K562 (cell line): ENCODE data around the gene ITPKB. TPM values are rescaled to one million over a fixed set of nuclear protein-coding genes. Genes with fewer than 3 reads are reported as not detected.
"Not testable (repeated sequence)": the region's sequence is repeated elsewhere in the genome, so short reads cannot be mapped to it uniquely, and the experiment has no call there.

Source experiments
- ATAC-seq: fragments of 200-7000 bp; cut with Tn5 transposase; 3 replicates; pipeline ENCODE4 v1.9.1; 2020; ENCODE audit warnings: moderate library complexity
- BruUV-seq: library from RNA; stranded (reverse); fragments of 400-500 nt; replicated peaks from 2 replicates; lab custom pipeline; 2021; lab: Mats Ljungman, UMichigan
- CTCF ChIA-PET: fragments of 300-600 bp; formaldehyde crosslinking; extraction: SDS; loops from one replicate; lab custom pipeline; 2021; ENCODE audit warnings: low intra/inter-chr PET ratio; lab: Yijun Ruan, JAX
- POLR2A ChIA-PET: fragments of 300-600, 350-650 bp; sonication (Branson Sonifier 250); formaldehyde crosslinking; extraction: SDS; loops from one replicate; lab custom pipeline; 2021; ENCODE audit warnings: antibody characterized with exemption, inconsistent platforms; lab: Yijun Ruan, JAX
- DNase-seq, 4 experiments: peaks; one replicate each; pipeline versions ENCODE4 v3.0.0 to v3.0.0-alpha.2; 2011 to 2018; ENCODE audit warnings: low spot score in 3 of 4, mixed read lengths in 3 of 4; ENCODE audit errors: extremely low read depth in 1 of 4
- FAIRE-seq: peaks from 2 replicates; lab custom pipeline; 2011; peaks lifted over from hg19 to GRCh38; lab: Jason Lieb, UNC
- H2AFZ ChIP-seq: 2 replicates; pipeline ENCODE4 v1.6.0; 2011; ENCODE audit warnings: low read depth, low read length, control low read depth, inconsistent platforms
- H3K27ac ChIP-seq: fragments of 200-600 bp; 3 replicates; pipeline ENCODE4 v1.8.0; 2011; ENCODE audit warnings: low read depth, mild to moderate bottlenecking, control low read depth, inconsistent platforms, low read length, moderate library complexity, mixed read lengths; ENCODE audit errors: extremely low read depth
- H3K27me3 ChIP-seq, 2 experiments: fragments of 300-600 bp in 1 of 2; 2 replicates in 1 of 2; 3 replicates in 1 of 2; pipeline versions ENCODE4 v1.6.0 to v1.8.0; 2011; ENCODE audit warnings: inconsistent platforms in 2 of 2, low read length in 2 of 2, mild to moderate bottlenecking in 1 of 2, mixed read lengths in 1 of 2, moderate library complexity in 1 of 2; ENCODE audit not compliant: control insufficient read depth in 2 of 2, insufficient read depth in 2 of 2
- H3K36me3 ChIP-seq: fragments of 300-600 bp; 3 replicates; pipeline ENCODE4 v1.8.0; 2011; ENCODE audit warnings: mild to moderate bottlenecking, low read length, inconsistent platforms; ENCODE audit not compliant: control insufficient read depth, insufficient read depth
- H3K4me1 ChIP-seq, 2 experiments: fragments of 200-600 bp in 1 of 2; replicated peaks in 1 of 2; 2 replicates in 1 of 2; 3 replicates in 1 of 2; pipeline versions ENCODE4 v1.5.1 to v1.8.0; 2011; ENCODE audit warnings: inconsistent platforms in 2 of 2, low read length in 2 of 2, mild to moderate bottlenecking in 1 of 2, mixed read lengths in 1 of 2, moderate library complexity in 1 of 2; ENCODE audit not compliant: control insufficient read depth in 2 of 2, insufficient read depth in 2 of 2
- H3K4me2 ChIP-seq: 2 replicates; pipeline ENCODE4 v1.6.1; 2011; ENCODE audit warnings: low read length, control low read depth, inconsistent platforms, mixed read lengths; ENCODE audit not compliant: insufficient read depth
- H3K4me3 ChIP-seq: fragments of 200-600 bp; sonication (generic), shearing (Covaris generic); 2 replicates; pipeline ENCODE4 v1.5.1; 2016; ENCODE audit warnings: control low read depth, inconsistent platforms
- H3K79me2 ChIP-seq: fragments of 200-600 bp; 3 replicates; pipeline ENCODE4 v1.8.0; 2011; ENCODE audit warnings: low read length, inconsistent platforms; ENCODE audit not compliant: control insufficient read depth, insufficient read depth
- H3K9ac ChIP-seq, 2 experiments: 2 replicates each; pipeline versions ENCODE4 v1.6.0 to v1.6.1; 2011; ENCODE audit warnings: low read depth in 2 of 2, low read length in 2 of 2, control low read depth in 1 of 2, inconsistent platforms in 1 of 2, mild to moderate bottlenecking in 1 of 2, mixed read lengths in 1 of 2; ENCODE audit not compliant: insufficient read depth in 1 of 2
- H3K9me1 ChIP-seq: one replicate; pipeline ENCODE4 v1.6.0; 2011; ENCODE audit warnings: inconsistent platforms, mild to moderate bottlenecking, low read length, moderate library complexity; ENCODE audit not compliant: control insufficient read depth, insufficient read depth
- H3K9me3 ChIP-seq: replicated peaks from 2 replicates; pipeline ENCODE4 v1.5.1; 2011; ENCODE audit warnings: low read depth, low read length, inconsistent platforms; ENCODE audit not compliant: control insufficient read depth, insufficient read depth
- H4K20me1 ChIP-seq: replicated peaks from 2 replicates; pipeline ENCODE4 v1.6.1; 2011; ENCODE audit warnings: low read length, inconsistent platforms, mixed read lengths; ENCODE audit not compliant: control insufficient read depth, insufficient read depth
- DPF2 ChIP-seq: fragments of 450-650 bp; IDR thresholded peaks from 2 replicates; pipeline ENCODE4 v1.6.1; 2016
- HDAC3 ChIP-seq: fragments of 450-650 bp; IDR thresholded peaks from 2 replicates; pipeline ENCODE4 v1.6.1; 2018; ENCODE audit warnings: borderline replicate concordance, mild to moderate bottlenecking, moderate library complexity; ENCODE audit not compliant: partially characterized antibody
- MEIS2 ChIP-seq: fragments of 450-650 bp; IDR thresholded peaks from 2 replicates; pipeline ENCODE4 v1.6.1; 2014; ENCODE audit warnings: mild to moderate bottlenecking; ENCODE audit not compliant: partially characterized antibody
- ZNF23 ChIP-seq: fragments of 250-450 bp; sonication (Bioruptor Pico); IDR thresholded peaks from 2 replicates; pipeline ENCODE4 v1.4.0; 2020; ENCODE audit warnings: mild to moderate bottlenecking
- ZNF764 ChIP-seq: fragments of 250-450 bp; sonication (Bioruptor Pico); IDR thresholded peaks from 2 replicates; pipeline ENCODE4 v1.4.0; 2020; ENCODE audit warnings: low read depth, mild to moderate bottlenecking, moderate library complexity
- WGBS: fragments of 100-300 bp; shearing (Covaris generic); methylation state at CpG from one replicate; pipeline ENCODE4 v1.1.6; 2016; ENCODE audit warnings: low coverage, mixed read lengths; ENCODE audit not compliant: insufficient coverage; ENCODE audit errors: missing lambda C conversion rate; 5-methylcytosine and 5-hydroxymethylcytosine counted together
- in situ Hi-C: fragments of 300-500 bp; cut with MboI; formaldehyde crosslinking; loops from 4 replicates; pipeline ENCODE4 v1.15.0; 2018; ENCODE audit warnings: inconsistent platforms, mixed read lengths
- intact Hi-C: fragments of 100-400 bp; cut with micrococcal nuclease; formaldehyde crosslinking; loops from 2 replicates; pipeline ENCODE4 v1.14.2; 2022
- polyA plus RNA-seq, 8 experiments: library from polyadenylated mRNA; depleted of rRNA in 4 of 8; stranded (reverse) in 5 of 8; unstranded in 3 of 8; fragments of >200 nt; fragmentation: Nextera tagmentation in 2 of 8; fragmentation: Illumina TruSeq in 1 of 8; extraction: Ambion mirVana in 2 of 8; extraction: Trizol in 1 of 8; gene quantifications; 2 replicates each; pipeline versions ENCODE4 v1.2.1 to v1.2.3, GENCODE V29; 2011 to 2014; ENCODE audit warnings: inconsistent platforms in 1 of 8, missing spikeins in 1 of 8
- total RNA-seq, 7 experiments: library from RNA; depleted of rRNA in 6 of 7; stranded (reverse); fragments of >200 nt in 6 of 7; fragmentation: Illumina TruSeq in 2 of 7; extraction: Trizol in 2 of 7; gene quantifications; 2 replicates each; pipeline versions ENCODE4 v1.2.1 to v1.2.3, GENCODE V29; 2011 to 2021; ENCODE audit warnings: low replicate concordance in 1 of 7

Gene ITPKB
- total and polyA plus RNA-seq, 9 of the 15 experiments (the other 6 are each of a cell fraction or from before 2014, with no cell fraction given), result 0.01 to 0.22 TPM; not detected in 7

- TF ChIP-seq ZNF764 (CRISPR knock-in tag) (no peak), DPF2 (no peak), ZNF23 (CRISPR knock-in tag) (peak; percentile 91), HDAC3 (no peak)
Measured at GRCh38 chr1:226599636-226600238, 139.3 kb downstream of the ITPKB start (continued).

GRCh38 chr1:226598955-226599354, 140.1 kb downstream of the ITPKB start:
- H3K4me2 ChIP-seq, H2AFZ ChIP-seq, ATAC-seq, DNase-seq, FAIRE-seq, CTCF ChIA-PET, H3K79me2 ChIP-seq, H3K4me1 ChIP-seq, H3K9me3 ChIP-seq, H3K9me1 ChIP-seq, in situ Hi-C loops, BruUV-seq, H3K36me3 ChIP-seq, H4K20me1 ChIP-seq, H3K9ac ChIP-seq, intact Hi-C loops, H3K27ac ChIP-seq, H3K4me3 ChIP-seq, POLR2A ChIA-PET: not testable (repeated sequence)
- TF ChIP-seq MEIS2, result peak; percentile 19
- H3K27me3 ChIP-seq, result peaks cover 49 to 88% of the 10 kb centered on the region in 2 experiments
- 0% methylated on average over 3 of the region's 3 CpGs for WGBS
